Right ventricle myocardium inferior (tissue), 1 donor: ENCODE data around the gene RRP1. TPM values are rescaled to one million over a fixed set of nuclear protein-coding genes. Genes with fewer than 3 reads are reported as not detected.

ENCODE experiments used
- ATAC-seq: fragments of 200-7000 bp; cut with Tn5 transposase; one replicate; pipeline ENCODE4 v1.9.1; 2020; ENCODE audit warnings: mild to moderate bottlenecking, moderate library complexity
- DNase-seq: peaks from one replicate; pipeline ENCODE4 v3.0.0; 2021; ENCODE audit errors: missing footprints
- intact Hi-C: fragments of 100-400 bp; cut with DNase I; formaldehyde crosslinking; loops from one replicate; pipeline ENCODE4 v1.11.0; 2022
- long read RNA-seq: library from polyadenylated mRNA; unstranded; transcript quantifications from one replicate; pipeline ENCODE4 v2.0.0, GENCODE V29; 2021
- total RNA-seq: library from RNA; stranded (reverse); fragmentation: NEBNext Ultra II Directional; extraction: Animal tissue kit (Norgen Biotek cat#: 25700); gene quantifications from one replicate; pipeline ENCODE4 v1.2.1, GENCODE V29; 2021
- donor health status: DM: no; HTN: yes; CAD: no; lungs with severe emphysema.

The RRP1 gene, protein sequence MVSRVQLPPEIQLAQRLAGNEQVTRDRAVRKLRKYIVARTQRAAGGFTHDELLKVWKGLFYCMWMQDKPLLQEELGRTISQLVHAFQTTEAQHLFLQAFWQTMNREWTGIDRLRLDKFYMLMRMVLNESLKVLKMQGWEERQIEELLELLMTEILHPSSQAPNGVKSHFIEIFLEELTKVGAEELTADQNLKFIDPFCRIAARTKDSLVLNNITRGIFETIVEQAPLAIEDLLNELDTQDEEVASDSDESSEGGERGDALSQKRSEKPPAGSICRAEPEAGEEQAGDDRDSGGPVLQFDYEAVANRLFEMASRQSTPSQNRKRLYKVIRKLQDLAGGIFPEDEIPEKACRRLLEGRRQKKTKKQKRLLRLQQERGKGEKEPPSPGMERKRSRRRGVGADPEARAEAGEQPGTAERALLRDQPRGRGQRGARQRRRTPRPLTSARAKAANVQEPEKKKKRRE
- total RNA-seq, result 10.1 TPM
- long read RNA-seq, transcript RRP1-207 (13 exons, 3,022 nt), result major isoform, 17 of 19 reads
- long read RNA-seq, partial matches to known transcripts, result 0 of 19 reads
- long read RNA-seq, other reads (novel, unspliced or antisense), result 2 of 19 reads

DNA sequence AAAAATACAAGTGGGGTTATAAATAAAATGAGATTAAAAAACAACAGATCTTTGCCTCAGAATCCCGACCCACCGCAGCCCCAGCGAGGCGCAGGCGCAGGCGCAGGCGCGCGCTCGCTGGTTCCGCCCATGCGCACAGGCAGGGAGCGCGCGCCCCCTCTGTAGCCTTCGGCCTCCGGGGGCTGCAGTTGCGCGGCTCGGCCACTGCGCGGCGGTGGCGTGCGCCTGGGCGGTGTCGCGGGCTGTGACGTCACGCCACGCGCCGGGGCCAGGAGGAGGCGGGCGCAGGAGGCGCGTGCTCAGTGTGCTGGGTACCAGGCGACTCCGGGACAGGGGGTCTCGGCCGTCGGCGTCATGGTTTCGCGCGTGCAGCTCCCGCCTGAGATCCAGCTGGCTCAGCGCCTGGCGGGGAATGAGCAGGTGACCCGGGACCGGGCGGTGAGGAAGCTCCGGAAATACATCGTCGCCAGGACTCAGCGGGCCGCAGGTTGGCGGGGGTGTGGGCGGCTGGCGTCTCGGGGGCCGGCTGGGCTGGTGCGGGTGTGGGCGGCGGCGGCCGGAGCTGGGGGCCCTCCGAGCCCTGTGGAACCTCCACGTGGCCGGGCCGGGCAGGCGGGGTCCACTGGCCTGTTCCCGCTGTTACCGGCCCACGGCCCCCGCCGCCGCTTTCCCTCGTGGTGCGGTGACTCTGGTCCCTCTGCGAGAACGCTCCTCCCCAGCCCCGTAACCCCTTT lies at the start of gene RRP1:
TSS of gene RRP1 (plus strand) at position 302 of the 734 bp plus-strand sequence. CDS start at position 355, 53 bp downstream.
- intact Hi-C loops, result loop anchor here (10.0 kb wide), 1 partner anchor 105 kb away; no protein-coding TSS in a partner anchor
- peak; percentile 98 for ATAC-seq
- peak; percentile 97 for DNase-seq

DNA sequence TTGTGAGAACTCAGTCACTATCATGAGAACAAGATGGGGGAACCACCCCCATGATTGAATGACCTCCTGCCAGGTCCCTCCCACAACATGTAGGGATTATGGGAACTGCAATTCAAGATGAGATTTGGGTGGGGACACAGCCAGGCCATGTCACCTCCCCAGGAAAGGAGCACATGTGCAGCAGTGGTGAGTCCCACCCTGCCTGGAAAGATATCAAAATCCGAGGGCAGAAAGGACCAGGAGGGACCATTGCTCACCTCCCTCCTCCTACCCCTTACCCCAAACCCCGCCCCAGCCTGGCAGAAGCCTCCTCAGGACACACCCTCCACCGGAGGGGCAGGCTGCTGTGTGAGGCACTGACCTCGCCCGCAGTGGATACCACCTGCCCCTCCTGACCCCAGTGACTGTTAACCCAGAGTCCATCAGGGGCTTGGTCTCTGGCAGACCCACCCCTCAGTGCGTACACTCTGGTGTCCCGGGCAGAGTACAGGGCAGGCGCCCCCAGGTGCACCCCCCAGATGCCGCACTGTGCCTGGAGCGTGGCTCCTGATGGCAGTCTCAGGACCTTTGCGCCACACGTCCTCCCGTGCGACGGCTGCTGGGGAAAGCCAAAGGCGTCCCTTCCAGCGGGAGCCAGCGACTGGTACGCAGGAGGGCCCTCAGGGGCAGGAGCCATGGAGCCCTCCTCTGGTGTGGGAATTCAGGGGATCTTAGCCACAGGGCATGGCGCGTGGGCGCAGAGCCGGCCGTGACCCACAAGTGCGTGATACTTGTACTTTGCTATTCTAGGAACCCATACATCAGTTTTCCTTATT lies 49.5 kb upstream of the RRP1 start:
- ATAC-seq (no peak), DNase-seq (no peak)
- intact Hi-C loops, result loop anchor here (10.0 kb wide), 1 partner anchor 55 kb away; no protein-coding TSS in a partner anchor

DNA sequence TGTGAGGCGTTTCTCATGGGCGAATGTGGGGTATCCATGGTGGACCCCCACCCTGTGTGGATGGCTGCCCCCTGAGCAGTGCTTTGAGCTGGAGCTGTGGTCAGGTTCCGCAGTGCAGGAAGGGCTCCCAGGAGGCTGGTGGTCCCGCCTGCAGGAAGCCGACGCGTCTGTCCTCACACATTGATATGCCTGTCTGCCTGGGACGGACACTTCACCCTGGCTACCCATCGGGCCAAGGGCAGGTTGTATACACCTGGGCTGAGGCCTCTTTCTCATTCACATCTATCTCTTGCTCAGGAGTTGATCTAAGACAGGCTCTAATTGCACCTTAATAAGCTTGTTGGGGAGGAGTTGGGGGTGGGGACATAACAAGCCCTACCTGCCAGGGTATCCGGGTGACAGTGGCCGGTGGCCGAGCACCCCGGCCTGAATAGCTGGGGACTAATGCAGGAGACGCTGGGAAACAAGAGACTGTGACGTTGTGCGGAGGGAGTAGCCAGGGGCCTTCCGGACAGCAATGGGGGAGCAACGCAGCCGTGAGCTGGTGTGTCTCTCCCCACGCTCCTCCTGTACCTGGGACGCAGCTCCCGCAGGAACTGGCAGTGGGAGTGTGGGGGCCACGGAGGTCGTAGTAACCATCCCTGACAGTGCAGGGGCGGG lies 48.8 kb upstream of the RRP1 start:
- intact Hi-C loops, result loop anchor here (10.0 kb wide), 1 partner anchor 56 kb away; no protein-coding TSS in a partner anchor
- ATAC-seq, result no peak
- no peak for DNase-seq

DNA sequence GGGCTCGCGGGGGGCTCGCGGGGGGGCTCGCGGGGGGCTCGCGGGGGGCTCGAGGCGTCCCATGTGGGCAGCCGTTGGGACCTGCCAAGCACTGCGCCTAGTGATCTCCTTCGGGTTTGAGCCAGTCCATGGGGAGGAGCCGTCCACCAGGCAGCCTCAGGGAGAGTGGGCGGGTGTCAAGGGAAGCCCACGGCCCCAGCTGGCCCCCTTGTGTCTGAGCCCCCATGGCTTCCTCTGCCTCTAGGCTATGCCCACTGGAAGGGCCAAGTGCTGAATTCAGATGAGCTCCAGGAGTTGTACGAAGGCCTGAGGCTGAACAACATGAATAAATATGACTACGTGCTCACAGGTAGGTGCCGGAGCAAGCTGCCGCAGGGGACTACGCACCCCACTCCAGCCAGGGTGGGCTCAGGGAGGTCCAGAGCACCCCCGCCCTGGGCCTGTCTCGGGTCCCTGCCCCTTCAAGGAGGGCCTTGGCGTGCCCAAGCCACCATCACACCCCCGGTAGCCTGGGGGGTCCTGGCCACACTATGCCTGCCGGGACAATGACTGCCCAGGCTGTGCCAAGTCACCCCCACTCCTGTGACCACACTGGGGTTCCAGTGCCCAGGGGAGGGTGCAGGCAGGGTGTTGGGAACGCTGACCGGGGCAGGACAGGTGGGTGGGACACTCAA lies 47.8 kb upstream of the RRP1 start:
- DNase-seq, result no peak
- no peak for ATAC-seq
- intact Hi-C loops, result loop anchor here (10.0 kb wide), 1 partner anchor 57 kb away; no protein-coding TSS in a partner anchor

DNA sequence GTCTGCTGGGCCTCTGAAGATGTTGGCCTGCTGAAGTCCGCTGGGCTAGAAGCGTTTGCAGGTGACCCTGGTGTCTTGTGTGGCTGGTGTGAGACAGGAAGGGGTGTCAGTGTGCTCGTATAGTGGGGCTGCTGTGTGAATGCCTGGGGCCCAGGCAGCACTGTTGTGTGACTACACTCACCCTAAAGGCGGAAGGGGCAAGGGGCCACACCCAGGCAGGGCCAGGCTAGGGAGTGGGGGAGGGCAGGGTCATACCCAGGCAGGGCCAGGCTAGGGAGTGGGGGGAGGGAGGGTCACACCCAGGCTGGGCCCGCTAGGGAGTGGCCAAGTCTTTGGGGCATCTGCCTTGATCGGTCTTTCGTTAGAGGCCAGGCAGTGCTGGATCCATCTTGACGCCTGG lies 45.4 kb upstream of the RRP1 start:
- DNase-seq (no peak), ATAC-seq (no peak)
- intact Hi-C loops, result loop anchor here (10.0 kb wide), 1 partner anchor 59 kb away; no protein-coding TSS in a partner anchor

DNA sequence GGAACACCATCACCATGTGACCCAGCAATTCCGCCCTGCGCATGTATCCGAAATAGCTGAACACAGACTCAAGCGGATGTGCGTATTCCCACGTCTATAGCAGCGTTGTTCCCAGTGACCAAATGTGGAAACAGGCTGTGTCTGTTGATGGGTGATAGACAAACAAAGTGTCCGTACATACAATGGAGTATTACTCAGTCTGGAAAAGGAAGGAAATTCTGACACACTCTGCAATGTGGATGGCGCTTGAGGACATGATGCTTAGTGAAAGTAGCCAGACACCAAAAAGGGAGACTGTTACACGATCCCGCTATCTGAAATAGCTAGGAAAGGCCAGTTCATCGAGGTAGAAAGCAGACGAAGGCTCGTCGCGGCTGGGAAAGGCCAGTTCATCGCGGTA lies 44.7 kb upstream of the RRP1 start:
- intact Hi-C loops, result loop anchor here (10.0 kb wide), 1 partner anchor 60 kb away; no protein-coding TSS in a partner anchor
- DNase-seq (no peak), ATAC-seq (no peak)

DNA sequence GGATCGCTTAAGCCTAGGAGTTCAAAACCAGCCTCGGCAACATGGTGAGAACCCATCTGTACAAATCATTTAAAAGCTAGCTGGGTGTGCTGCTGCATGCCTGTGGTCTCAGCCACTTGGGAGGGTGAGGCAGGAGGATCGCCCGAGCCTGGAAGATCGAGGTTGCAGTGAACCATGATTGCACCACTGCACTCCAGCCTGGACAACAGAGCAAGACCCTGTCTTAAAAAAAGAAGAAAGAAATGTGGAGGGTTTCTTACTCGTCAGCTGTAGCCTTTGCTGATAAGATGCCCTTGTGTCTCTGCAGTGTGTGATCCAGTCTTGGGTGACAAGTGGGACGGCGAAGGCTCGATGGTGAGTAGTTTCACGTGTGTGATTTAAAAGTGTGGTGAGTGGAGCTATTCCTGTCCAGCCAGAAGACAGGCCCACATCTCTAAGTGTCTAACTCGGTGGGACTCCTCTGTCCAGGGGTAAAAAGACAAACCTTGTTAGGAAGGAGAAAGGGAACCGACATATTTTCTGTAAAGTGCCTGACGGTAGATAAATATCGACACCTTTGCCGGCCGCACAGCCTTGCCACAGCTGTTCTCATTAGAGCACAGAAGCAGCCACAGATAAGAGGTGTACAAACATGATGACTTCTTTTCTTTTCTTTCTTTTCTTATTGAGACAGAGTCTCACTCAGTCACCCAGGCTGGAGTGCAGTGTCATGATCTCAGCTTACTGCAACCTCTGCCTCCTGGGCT lies 43.4 kb upstream of the RRP1 start:
- DNase-seq (no peak), ATAC-seq (no peak)
- intact Hi-C loops, result loop anchor here (10.0 kb wide), 1 partner anchor 61 kb away; no protein-coding TSS in a partner anchor

DNA sequence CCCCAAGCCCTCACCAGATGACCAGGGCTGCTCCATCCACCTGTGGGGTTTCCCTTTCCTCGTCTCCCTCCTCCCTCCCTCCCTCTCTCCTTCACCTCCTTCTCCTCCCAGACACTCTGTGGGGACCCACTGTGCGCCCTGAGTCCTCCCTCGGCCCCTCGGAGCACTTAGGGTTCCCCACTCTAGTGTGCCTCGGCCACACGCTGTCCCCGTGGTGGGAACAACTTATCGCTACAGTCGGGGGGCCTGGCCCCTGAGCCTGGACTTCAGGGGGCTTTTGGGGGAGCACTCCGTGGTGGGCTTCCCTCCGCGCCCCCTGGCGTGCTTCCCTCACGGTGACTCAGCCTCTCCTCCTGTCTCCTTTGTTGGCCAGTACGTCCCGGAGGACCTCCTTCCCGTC lies 40.8 kb upstream of the RRP1 start:
- no peak for DNase-seq
- no peak for ATAC-seq
- intact Hi-C loops, result loop anchor here (10.0 kb wide), 1 partner anchor 64 kb away; no protein-coding TSS in a partner anchor

DNA sequence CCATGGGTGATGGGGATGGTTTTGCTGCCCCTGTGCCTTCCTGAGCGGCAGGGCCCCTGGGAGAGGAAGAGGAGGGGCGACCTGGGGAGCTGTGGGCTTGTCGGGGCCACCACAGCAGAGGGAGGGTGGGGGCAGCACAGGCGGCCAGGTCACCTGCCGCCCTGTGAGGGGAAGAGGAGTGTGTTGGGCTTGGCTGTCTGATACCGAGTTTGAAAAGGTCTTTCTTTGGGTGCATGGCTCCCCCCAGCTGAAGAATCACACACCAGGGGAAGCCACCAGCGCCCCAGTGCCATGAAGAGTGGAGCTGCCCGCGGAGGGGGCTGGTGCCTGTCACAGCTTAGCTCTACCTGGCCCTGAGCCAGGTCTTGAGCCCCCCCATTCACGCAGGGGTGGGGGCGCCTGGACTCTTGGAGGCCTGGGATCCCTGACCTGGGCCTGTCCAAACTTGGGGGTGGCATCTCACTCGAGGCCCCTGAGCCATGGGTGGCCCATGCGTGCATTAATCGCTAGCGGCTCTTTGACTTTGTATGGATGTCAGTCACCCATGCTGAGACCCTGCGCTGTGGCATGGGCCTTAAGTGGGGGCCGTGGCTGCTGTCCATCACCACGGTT lies 39.6 kb upstream of the RRP1 start:
- intact Hi-C loops, result loop anchor here (10.0 kb wide), 1 partner anchor 65 kb away; no protein-coding TSS in a partner anchor
- ATAC-seq, result no peak

DNA sequence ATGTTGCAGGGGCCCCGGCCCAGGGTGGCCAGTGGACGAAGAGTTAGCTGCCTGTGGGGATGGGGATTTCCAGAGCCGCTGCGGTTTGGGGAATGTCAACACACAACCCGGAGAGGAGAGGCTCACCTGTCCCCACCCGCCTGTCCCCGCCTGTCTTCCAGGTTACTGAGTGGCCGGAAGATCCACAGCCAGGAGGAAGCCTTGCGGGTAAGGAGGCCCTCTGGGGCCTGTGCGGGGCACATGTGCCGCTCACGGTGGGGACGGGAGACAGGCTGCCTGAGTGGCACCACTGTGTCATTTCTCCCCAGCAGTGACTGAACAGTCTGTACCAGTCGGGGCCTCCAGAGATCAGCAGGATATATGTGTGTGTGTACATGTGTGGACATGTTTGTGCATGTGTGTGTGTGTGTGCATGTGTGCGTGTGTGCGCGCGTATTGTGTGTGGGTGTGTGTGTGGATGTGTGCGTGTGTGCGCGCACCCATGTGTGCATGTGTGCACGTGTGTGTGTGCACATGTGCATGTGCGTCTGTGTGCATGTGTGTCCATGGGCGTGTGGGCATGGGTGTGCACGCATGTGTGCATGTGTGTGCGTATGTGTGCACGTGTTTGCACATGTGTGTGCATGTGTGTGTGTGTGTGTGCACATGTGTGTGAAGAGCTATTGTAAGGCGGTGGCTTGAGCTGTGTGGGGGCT lies 38.9 kb upstream of the RRP1 start:
- ATAC-seq, result no peak
- DNase-seq, result no peak
- intact Hi-C loops, result no loop called here

More for the DNA sequence above, 39.6 kb upstream of the RRP1 start:
- no peak for DNase-seq

DNA sequence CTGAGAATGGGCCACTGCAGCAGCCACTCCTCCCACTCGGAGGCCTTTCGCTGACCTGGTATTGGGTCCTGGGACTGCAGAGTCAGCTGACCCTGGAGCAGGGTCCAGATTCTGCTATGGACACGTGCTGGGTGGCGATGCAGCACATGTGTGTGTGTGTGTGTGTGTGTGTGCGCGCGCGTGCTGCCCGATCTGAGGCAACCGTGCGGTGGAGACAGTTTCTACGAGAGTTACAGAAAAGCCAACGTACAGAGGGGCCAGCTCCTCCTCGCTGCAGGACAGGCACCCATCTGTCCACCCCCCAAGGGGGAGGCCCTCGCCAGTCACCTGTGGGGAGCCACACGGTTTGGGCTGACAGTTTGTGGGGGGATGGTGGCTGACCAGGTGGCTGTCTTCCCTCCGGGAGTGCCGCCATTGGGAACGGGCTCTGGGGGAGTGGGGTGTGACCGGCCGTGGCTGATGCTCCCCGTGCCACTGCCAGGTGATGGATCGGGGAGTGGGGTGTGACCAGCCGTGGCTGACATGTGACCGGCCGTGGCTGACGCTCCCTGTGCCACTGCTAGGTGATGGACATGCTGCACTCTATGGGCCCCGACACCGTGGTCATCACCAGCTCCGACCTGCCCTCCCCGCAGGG lies 37.3 kb upstream of the RRP1 start:
- intact Hi-C loops, result no loop called here
- ATAC-seq (no peak), DNase-seq (no peak)

DNA sequence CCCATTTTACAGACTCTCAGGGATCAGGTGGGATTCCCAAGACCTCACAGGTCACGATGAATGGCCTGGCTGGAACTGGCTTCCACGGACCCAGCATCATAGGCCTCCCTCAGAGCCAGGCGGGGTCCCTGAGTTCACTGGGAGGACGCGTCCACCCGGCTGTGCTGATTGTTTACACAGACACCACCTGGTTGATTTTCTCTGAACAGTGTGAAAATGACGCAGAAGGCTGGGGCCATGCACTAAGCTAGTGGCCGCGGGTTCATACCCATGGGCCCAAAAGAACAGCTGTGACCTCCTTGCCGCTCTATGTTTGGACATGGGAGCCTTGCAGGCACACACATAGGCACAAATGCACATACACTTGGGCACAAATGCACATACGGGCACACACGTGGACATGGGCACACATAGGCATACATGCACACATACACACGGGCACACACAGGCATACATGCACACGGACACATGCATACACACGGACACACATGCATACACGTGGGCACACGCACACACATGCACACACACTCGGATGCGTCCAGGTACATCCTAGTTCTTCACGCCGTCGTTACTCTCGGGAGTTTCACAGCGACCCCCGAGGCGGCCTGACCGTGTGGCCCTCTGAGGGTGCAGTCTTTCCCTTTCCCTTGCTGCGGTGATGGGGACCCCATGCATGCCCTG lies 36.5 kb upstream of the RRP1 start:
- ATAC-seq (no peak), DNase-seq (no peak)
- intact Hi-C loops, result no loop called here

DNA sequence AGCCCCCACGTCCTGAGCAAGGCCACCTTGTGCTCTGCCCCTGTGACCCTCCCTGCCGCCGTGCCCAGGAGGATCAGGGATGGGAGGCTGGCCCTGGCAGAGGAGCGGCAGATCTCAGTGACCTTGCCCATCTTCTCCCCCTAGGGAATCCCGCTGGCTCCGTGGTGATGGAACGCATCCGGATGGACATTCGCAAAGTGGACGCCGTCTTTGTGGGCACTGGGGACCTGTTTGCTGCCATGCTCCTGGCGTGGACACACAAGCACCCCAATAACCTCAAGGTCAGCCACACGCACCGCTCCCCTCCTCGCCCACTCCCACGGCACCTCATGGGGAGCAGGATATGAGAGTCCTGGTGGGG lies 36.0 kb upstream of the RRP1 start:
- ATAC-seq (no peak), DNase-seq (no peak)
- intact Hi-C loops, result no loop called here

DNA sequence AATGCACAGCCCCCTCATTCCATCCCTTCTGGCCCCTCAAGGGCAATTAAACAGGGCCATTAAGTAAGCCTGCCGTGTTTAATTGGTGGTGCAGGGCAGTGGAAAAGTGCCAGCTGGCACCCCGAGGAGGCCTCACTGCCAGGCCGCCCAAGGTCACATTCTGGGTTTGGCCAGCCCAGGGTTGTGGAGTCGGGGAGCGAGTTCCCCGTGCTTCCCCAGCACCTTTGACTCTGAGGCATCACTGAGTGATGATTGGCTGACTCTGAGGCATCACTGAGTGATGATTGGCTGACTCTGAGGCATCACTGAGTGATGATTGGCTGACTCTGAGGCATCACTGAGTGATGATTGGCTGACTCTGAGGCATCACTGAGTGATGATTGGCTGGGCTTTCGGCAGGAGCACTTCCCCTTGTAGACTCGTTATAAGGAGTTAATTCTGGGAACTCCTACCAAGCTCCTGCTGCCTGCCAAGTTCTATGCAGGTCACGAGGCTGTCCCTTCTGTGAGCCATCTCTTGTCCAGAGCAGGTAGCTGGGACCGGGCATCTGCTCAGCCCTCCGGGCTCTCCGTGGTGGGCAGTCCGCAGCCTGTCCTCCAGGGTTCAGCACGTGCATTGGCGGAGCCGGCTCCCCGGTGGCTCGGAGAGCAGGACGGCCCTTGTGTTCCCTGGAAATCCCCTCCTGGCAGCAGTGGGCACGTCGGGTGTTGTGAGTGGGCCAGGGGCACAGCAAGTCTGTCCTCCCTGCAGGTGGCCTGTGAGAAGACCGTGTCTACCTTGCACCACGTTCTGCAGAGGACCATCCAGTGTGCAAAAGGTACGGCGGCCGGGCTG lies 34.2 kb upstream of the RRP1 start:
- no peak for DNase-seq
- intact Hi-C loops, result no loop called here
- no peak for ATAC-seq
